AG04450 (cell line): ENCODE results near the gene ASB18. TPM values are rescaled to one million over a fixed set of nuclear protein-coding genes. Genes with fewer than 3 reads are reported as not detected.

Source experiments
- CTCF ChIA-PET: fragments of 300-600, 350-600 bp; formaldehyde crosslinking; extraction: SDS; loops from one replicate; lab custom pipeline; 2022; ENCODE audit warnings: antibody characterized with exemption, inconsistent platforms; lab: Charles Lee
- POLR2A ChIA-PET: fragments of 350-600 bp; formaldehyde crosslinking; extraction: SDS; loops from one replicate; lab custom pipeline; 2021; ENCODE audit warnings: antibody characterized with exemption, inconsistent platforms; lab: Yijun Ruan, JAX
- DNase-seq: peaks from one replicate; pipeline ENCODE4 v3.0.0-alpha.2; 2011; ENCODE audit warnings: low read depth, low spot score
- H3K27ac ChIP-seq: one replicate; pipeline ENCODE4 v1.5.1; 2012; ENCODE audit warnings: low read depth, low read length, control low read depth
- H3K27me3 ChIP-seq: one replicate; pipeline ENCODE4 v1.6.0; 2012; ENCODE audit warnings: low read length; ENCODE audit not compliant: control insufficient read depth, insufficient read depth
- H3K4me3 ChIP-seq: 2 replicates; pipeline ENCODE4 v1.5.1; 2011; ENCODE audit warnings: mild to moderate bottlenecking, low read depth, low read length, control low read depth
- H3K9me3 ChIP-seq: 2 replicates; pipeline ENCODE4 v1.5.1; 2012; ENCODE audit warnings: low read length; ENCODE audit not compliant: control insufficient read depth, insufficient read depth
- polyA plus RNA-seq: library from polyadenylated mRNA; depleted of rRNA; stranded (reverse); fragments of >200 nt; gene quantifications from 2 replicates; pipeline ENCODE4 v1.2.3, GENCODE V29; 2011
- TF ChIP-seq, protein P1 (sequence below): IDR thresholded peaks from 2 replicates; pipeline ENCODE4 v1.5.1; 2011; ENCODE audit warnings: low read depth, low read length, control low read depth, inconsistent platforms

The ASB18 gene
- polyA plus RNA-seq, 1 experiment, result not detected

DNA sequence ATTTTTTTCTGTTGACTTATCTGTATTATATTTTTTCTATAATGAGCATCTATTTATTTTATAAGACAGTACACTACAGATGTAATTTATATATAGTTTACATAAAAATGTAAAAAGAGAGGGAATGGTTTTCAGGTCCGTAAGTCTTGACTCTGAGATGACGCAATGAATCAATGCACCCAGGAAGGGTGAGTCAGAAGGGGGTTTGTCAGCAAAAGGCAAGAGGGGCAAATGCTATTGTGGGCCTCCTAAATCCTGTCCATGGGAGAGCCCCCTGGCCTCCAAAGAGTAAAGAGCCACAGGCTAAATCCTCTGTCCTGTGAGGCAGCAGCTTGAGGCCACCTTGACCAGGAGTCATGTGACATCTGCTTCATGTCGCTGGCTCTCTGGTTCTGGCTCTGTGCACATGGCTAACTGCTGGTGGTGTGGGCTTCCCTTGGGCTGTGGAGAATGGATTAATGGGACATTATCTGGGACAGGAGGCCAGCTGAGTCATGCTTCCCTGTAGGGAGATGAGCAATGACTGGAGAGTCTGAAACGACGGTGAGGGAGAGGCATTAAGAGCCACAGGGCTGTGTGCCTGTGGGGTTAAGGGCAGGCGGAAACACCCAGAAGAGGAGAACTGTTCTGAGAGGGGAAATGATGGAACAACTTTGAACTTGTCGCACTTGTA, 22.8 kb upstream of the ASB18 start:
- ChIA-PET CTCF (no interaction called here), POLR2A (no interaction called here)
- no peak for DNase-seq
- no peaks in the 10 kb centered on the region for H3K9me3 ChIP-seq
- H3K27me3 ChIP-seq, result no peaks in the 10 kb centered on the region
- no peak overlapping the region for H3K27ac ChIP-seq
- TF ChIP-seq, protein P1, sequence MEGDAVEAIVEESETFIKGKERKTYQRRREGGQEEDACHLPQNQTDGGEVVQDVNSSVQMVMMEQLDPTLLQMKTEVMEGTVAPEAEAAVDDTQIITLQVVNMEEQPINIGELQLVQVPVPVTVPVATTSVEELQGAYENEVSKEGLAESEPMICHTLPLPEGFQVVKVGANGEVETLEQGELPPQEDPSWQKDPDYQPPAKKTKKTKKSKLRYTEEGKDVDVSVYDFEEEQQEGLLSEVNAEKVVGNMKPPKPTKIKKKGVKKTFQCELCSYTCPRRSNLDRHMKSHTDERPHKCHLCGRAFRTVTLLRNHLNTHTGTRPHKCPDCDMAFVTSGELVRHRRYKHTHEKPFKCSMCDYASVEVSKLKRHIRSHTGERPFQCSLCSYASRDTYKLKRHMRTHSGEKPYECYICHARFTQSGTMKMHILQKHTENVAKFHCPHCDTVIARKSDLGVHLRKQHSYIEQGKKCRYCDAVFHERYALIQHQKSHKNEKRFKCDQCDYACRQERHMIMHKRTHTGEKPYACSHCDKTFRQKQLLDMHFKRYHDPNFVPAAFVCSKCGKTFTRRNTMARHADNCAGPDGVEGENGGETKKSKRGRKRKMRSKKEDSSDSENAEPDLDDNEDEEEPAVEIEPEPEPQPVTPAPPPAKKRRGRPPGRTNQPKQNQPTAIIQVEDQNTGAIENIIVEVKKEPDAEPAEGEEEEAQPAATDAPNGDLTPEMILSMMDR, result no peak
- no peak overlapping the region for H3K4me3 ChIP-seq

DNA sequence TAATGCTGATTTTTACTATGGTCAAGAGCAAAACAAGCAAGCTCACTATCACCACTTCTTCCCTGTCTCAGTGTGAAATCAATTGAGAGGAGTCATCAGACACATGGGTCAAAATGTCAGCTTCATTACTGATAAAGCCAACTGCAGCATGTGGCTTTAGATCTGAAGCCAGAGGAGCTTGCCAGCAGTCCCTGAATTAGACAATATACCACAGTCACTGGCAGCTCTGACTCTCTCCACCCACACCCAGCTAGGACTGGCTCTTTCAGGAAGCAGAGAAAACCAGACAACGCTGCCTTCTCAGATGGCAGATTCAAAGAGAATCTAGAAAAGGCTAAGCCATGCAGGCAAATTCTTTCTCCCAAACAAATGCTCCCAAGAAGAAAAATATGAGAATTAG, 20.0 kb upstream of the ASB18 start:
- TF ChIP-seq, protein P1, result no peak
- H3K9me3 ChIP-seq, result no peaks in the 10 kb centered on the region
- no peak overlapping the region for H3K4me3 ChIP-seq
- POLR2A ChIA-PET, result no interaction called here
- no peaks in the 10 kb centered on the region for H3K27me3 ChIP-seq
- CTCF ChIA-PET, result interaction anchor here (1.2 kb wide), 1 partner anchor 69 kb away, joined by 6 read pairs; no protein-coding TSS in a partner anchor
- no peak overlapping the region for H3K27ac ChIP-seq
- no peak for DNase-seq

DNA sequence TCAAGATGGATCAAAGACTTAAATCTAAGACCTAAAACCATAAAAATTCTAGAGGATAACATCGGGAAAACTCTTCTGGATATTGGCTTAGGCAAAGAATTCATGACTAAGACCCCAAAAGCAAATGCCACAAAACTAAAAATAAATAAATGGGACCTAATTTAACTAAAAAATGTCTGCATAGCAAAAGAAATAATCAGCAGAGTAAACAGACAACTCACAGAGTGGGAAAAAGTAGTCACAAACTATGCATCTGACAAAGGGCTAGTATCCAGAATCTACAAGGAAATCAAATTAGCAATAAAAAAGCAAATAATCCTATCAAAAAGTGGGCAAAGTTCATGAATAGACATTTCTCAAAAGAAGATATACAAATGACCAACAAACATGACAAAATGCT, 18.2 kb upstream of the ASB18 start:
- TF ChIP-seq, protein P1, result no peak
- no peak overlapping the region for H3K4me3 ChIP-seq
- no peak for DNase-seq
- H3K27me3 ChIP-seq, result no peaks in the 10 kb centered on the region
- ChIA-PET CTCF (no interaction called here), POLR2A (no interaction called here)
- H3K9me3 ChIP-seq, result no peaks in the 10 kb centered on the region
- H3K27ac ChIP-seq, result no peak overlapping the region

DNA sequence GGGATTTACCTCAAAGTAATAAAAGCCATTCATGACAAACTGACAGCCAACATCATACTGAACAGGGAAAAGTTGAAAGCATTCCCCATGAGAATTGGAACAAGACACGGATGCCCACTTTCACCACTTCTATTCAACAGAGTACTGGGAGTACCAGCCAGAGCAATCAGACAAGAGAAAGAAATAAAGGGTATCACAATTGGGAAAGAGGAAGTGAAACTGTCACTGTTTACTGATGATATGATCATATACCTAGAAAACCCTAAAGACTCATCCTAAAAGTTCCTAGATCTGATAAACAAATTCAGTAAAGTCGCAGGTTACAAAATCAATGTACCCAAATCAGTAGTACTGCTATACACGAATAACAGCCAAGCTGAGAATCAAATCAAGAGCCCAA, 17.2 kb upstream of the ASB18 start:
- TF ChIP-seq, protein P1, result no peak
- H3K9me3 ChIP-seq, result no peaks in the 10 kb centered on the region
- ChIA-PET CTCF (no interaction called here), POLR2A (no interaction called here)
- no peak for DNase-seq
- H3K27ac ChIP-seq, result no peak overlapping the region
- H3K27me3 ChIP-seq, result no peaks in the 10 kb centered on the region
- no peak overlapping the region for H3K4me3 ChIP-seq

DNA sequence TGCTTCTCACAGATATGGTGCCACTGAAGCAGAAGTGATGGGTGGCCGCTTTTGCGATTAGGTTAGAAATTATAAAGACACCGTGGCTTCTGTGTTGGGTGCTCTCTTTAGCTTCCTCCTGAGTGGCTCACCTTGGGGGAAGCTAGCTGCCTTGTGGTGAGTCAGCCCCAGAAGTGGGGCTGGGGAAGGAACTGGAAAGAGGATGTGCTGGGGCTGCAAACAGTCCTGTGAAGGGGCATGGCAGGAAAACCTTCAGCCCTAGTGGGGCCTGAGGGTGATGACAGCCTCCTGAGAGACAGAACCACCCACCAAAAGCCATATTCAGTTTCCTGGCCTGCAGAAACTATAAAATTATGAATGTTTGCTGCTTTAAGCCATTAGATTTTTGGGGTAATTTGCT, 8.9 kb upstream of the ASB18 start:
- Histone ChIP-seq H3K4me3 (no peak overlapping the region), H3K27me3 (no peaks in the 10 kb centered on the region), H3K27ac (no peak overlapping the region), H3K9me3 (peaks cover 9% of the 10 kb centered on the region)
- ChIA-PET CTCF (no interaction called here), POLR2A (no interaction called here)
- DNase-seq, result no peak
- TF ChIP-seq, protein P1, result no peak
